GOT3 (cell line): ENCODE measurements around the gene MAP2K4.
"Not testable (repeated sequence)": the region's sequence is repeated elsewhere in the genome, so short reads cannot be mapped to it uniquely, and the experiment has no call there.

Experiments
- DNase-seq: peaks from one replicate; lab custom pipeline; 2025; ENCODE audit warnings: mixed read lengths; lab: John Stamatoyannopoulos, UW

MAP2K4 gene

GRCh38 chr17:12020642-12021622 is at the start of gene MAP2K4:
TSS of gene MAP2K4 (plus strand) at chr17:12020877. CDS start at chr17:12020887, 10 bp downstream.
- peak; percentile 67 for DNase-seq

- not testable (repeated sequence) for DNase-seq
Measured at GRCh38 chr17:11972741-11973140, 47.9 kb upstream of the MAP2K4 start.

DNA sequence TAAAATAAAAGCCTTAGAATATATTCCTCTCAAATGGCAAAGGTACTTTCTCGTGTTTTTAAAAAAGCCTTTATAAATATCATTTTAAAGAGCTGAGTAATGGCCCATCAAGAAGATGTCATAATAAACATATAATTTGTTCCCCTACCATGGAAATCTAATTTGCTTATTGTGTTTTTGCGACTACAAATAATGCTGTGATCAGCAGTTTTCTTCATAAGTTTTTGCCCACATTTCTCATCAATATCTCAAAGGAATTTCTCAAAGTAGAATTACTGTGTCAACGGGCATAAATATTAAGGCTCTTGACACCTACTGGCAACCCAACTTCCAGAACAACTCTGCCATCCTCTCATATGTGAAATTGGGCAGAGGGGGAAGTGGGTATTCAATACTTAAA is 40.9 kb upstream of the MAP2K4 start:
- no peak for DNase-seq

GRCh38 chr17:11980813-11981212 is 39.9 kb upstream of the MAP2K4 start:
- no peak for DNase-seq

DNA sequence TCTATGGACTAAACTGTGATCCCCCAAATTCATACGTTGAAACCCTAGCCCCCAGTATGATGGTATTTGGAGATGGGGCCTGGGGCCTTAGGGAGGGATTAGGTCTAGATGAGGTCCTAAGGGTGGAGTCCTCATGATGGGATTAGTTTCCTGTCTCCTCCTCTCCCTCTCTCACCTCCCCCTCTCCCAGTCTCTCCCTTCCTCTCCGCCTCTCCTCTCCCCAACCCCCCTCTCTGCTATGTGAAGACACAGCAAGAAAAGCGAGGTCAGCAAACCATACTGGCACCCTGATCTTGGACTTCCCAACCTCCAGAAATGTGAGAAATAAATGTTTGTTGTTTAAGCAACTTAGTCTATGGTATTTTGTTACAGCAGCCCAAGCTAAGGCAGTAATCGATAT is 38.8 kb upstream of the MAP2K4 start:
- no peak for DNase-seq

DNA sequence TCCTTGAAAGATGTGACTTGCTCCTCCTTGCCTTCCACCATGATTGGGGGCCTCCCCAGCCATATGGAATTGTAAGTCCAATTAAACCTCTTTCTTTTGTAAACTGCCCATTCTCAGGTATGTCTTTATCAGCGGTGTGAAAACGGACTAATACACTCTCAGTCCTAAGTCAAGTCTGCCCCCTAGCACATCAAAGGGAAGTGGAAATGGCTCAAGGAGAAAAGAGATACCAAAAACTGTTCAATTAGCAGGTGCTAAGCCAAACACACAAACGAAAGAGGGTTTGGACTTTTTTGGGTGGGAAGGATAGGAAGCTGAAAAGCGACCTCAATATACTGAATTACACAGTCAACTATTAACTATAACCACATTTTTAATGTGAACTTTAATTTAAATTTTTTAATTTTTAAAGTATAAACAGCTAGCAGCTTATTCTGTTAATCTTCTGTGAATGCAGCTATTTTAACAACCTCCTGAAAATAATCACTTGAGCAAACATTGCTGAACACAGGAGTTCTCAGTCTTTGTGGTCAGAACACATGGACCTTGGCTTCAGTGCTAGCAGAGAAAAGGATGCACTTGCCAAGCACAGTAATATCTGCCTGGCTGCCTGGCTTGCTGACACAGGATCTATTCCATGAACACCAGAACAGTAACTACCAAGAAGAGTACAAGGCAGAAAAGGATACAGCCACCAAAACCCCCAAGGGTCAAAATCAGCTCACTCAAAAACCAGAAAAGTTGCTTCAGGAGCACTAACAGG is 34.3 kb upstream of the MAP2K4 start:
- no peak for DNase-seq

- DNase-seq, result no peak
Measured at GRCh38 chr17:11986942-11987329, 33.7 kb upstream of the MAP2K4 start.

- no peak for DNase-seq
Measured at GRCh38 chr17:11990363-11990983, 30.2 kb upstream of the MAP2K4 start.

DNA sequence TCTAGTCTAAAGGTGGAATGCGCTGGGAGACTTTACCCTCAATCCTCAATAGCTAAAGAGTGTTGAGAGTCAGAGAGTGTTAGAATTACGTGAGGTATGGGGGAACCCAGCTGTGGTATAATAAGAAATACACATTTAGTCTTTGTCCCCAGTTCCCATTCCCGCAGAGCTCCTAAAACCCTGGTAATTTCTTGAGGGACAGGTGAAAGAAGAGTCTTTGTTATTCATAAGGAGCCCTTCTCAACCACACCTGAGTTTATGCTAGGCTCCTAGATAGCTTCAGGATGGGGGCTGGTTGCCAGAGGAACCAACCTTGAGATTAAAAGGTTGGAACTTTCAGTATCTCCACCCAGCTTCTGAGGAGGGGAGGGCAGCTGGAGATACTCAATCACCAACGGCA is 29.2 kb upstream of the MAP2K4 start:
- DNase-seq, result no peak

GRCh38 chr17:11996722-11997146 is 23.9 kb upstream of the MAP2K4 start:
- DNase-seq, result no peak

- DNase-seq, result peak; percentile 85
Measured at GRCh38 chr17:11997147-11997971, 23.3 kb upstream of the MAP2K4 start, which contains the start of gene ZNF18. TSS of gene ZNF18 (minus strand) at chr17:11997475. CDS start at chr17:11992829, 4,646 bp downstream.

GRCh38 chr17:11997972-11998233 is 22.8 kb upstream of the MAP2K4 start:
- no peak for DNase-seq

DNA sequence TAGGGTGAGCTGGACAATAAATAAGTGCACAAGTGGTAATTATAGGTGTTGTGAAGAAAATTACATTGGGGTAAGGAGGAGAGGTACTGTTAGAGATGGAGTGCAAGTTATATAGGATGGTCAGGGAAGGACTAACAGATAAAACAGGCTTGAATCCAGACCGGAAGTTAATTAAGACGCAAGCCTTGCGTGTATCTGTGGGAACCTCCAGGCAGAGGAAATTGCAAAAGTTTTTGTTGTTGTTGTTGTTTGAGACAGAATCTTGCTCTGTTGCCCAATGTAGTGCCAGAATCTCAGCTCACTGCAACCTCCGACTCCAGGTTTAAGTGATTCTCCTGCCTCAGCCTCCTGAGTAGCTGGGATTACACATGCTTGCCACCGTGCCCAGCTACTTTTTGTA is 21.0 kb upstream of the MAP2K4 start:
- DNase-seq, result no peak

DNA sequence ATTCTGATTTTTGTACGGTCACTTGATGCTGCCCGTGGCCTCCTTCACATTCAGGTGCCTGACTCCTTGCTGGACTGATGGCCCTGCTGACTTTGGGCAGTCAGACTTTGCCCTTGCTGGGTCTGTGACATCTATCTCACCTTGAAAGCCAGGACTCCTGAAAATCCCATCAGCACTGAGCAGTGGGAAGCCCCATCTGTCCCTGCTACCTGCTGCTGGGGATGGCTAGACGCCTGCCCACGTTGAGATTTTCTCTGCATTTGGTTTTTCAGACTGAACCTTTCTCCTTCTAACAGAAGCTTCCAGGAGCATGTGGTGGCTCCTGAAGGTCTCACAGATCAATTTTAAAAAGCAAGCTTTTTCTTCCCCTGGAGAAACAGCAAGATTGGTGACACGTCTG is 13.2 kb upstream of the MAP2K4 start:
- no peak for DNase-seq

DNA sequence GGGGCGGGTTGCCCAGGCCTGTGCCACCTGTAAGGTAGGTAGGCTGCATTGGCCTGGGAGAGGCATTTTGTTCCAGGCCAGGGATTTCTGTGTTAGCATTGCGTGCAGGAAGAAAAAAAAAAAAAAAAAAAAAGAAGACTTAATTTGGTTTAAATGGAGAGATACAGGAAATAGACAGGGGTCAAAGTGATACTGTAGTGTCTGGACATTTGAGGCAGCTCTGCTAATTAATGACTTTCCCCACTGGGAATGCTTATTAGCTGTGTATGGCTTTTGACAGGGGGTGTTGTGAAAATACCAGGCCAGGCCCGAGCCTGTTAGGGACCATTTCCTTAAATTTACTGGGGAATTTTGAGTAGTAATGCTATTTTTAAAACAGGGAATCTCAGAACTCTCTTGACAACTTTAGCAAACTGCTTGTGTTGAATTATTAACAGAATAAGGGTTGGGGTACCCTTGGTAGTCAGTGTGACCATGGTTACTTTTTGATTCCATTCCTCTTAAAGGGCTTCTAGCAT is 1.0 kb downstream of the MAP2K4 start:
- no peak for DNase-seq

GRCh38 chr17:12022310-12022709 is 1.6 kb downstream of the MAP2K4 start:
- DNase-seq, result no peak

DNA sequence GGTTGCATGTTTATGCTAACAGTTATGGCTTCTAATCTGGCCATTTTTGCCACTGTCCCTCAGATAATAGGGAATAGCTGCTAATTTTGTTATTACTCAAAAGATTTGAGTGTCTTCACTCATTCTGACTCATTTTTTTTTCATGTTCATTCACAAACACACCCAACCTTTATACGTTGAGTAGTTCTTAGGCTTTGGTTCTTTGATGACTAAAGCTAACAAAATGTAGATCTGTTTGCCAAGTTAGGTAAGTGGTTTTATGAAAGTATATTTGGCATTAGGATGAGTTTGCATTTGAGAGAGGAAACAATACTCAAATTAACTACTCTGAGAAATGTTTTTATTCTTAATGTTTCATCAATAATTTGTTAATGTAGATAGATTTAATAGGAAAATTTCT is 3.6 kb downstream of the MAP2K4 start:
- no peak for DNase-seq

DNA sequence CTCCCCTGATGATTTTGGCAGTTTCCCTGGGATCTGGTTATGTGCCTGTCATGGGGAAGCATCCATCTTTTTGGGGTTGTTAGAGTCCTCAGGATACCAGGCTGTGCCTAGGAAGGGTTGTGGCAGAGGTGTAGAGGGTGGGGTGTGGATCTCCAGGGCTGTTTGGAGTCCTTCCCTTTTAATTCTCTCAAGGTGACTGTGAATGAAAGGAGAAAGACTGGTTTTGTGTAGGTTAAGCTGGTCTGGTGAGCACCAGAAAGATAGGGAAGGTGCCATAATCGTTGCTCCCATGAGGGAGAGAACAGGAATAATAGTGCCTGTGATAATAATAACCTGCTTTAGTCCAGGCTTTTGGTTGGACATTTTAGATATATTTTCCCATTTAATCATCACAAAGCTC is 7.0 kb downstream of the MAP2K4 start:
- no peak for DNase-seq

GRCh38 chr17:12028611-12029010 is 7.9 kb downstream of the MAP2K4 start:
- no peak for DNase-seq

DNA sequence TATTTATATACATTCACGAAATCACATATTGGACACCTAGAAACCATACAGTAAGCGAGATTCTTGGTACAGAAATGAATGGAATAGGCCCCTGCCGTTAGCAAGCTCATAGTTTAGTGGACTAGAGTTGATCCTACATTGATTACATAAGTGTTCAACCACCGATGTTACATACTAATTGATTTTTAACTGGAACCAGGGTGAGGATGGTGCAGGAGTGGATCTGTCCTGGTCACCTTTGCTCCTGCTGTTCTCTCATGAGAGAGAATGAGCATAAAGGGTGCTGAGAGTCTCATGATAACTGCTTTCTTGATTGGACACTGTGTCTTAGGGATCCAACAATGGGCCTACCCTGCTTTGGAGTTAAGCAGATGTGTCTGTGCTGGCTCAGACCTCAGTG is 13.9 kb downstream of the MAP2K4 start:
- DNase-seq, result no peak

- no peak for DNase-seq
Measured at GRCh38 chr17:12035673-12036072, 15.0 kb downstream of the MAP2K4 start.

DNA sequence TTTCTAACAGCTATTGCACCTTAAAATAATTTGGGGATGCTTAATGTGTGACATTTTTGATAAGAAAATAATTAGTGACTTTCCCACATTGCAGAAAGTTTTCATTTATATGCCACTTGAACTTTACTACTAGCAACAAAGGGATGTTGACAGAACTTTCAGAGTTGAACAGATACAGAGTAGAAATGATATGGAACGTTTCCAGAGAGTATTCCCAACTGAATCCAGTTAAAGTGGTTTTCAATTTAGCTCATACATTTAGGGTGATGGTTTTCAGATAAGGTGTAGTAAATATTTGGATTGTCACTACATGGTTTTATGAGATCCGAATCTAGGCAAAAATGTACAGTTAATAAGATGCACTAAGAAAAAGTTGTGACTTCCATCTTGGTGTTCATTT is 17.3 kb downstream of the MAP2K4 start:
- DNase-seq, result no peak
